HG03175 (cell line): ENCODE results near the gene SAC3D1.

Source experiments
- ATAC-seq: cut with Tn5 transposase; IDR thresholded peaks from one replicate; pipeline ENCODE4 v1.9.1; 2021; ENCODE audit warnings: mild to moderate bottlenecking, moderate library complexity; ENCODE audit not compliant: unreplicated experiment

SAC3D1 gene

GRCh38 chr11:65086809-65087208 is 45.8 kb downstream of the SAC3D1 start:
- ATAC-seq, result no peak

- ATAC-seq, result no peak
Observed at GRCh38 chr11:65087216-65087615, 46.2 kb downstream of the SAC3D1 start.

GRCh38 chr11:65087827-65088226 is 46.8 kb downstream of the SAC3D1 start:
- ATAC-seq, result no peak

GRCh38 chr11:65089621-65090020 is 48.6 kb downstream of the SAC3D1 start:
- no peak for ATAC-seq

GRCh38 chr11:65090628-65091027 is 49.6 kb downstream of the SAC3D1 start:
- no peak for ATAC-seq
